Common myeloid progenitor, CD34-positive (primary cell): ENCODE results near the gene NPY1R.
A peak's percentile ranks its signal among the peaks of the same experiment; 100 is the strongest.

ENCODE experiments used
- CTCF ChIA-PET: fragments of 350-600 bp; sonication (Branson Sonifier 250); formaldehyde crosslinking; loops from one replicate; lab custom pipeline; 2021; ENCODE audit warnings: antibody characterized with exemption; lab: Charles Lee
- POLR2A ChIA-PET: fragments of 350-600 bp; sonication (Branson Sonifier 250); formaldehyde crosslinking; loops from one replicate; lab custom pipeline; 2021; ENCODE audit warnings: antibody characterized with exemption; lab: Charles Lee
- DNase-seq, 3 donors: peaks; one replicate each; pipeline versions ENCODE4 v3.0.0 to v3.0.0-alpha.2; 2013
- H3K27ac ChIP-seq, 2 experiments: 1 replicate in 1 of 2; 2 replicates in 1 of 2; pipeline ENCODE4 v1.7.0; 2013; ENCODE audit warnings: inconsistent platforms in 2 of 2, low read length in 2 of 2, mild to moderate bottlenecking in 2 of 2, low read depth in 1 of 2, moderate library complexity in 1 of 2; ENCODE audit not compliant: severe bottlenecking in 2 of 2, insufficient read depth in 1 of 2, poor library complexity in 1 of 2
- H3K27me3 ChIP-seq, 5 experiments: replicated peaks in 2 of 5; 1 replicate in 3 of 5; 2 replicates in 2 of 5; pipeline versions ENCODE4 v1.6.1 to v1.7.0; 2013; ENCODE audit warnings: low read length in 4 of 5, mild to moderate bottlenecking in 2 of 5, moderate library complexity in 2 of 5, inconsistent platforms in 1 of 5; ENCODE audit not compliant: insufficient read depth in 5 of 5, control insufficient read depth in 4 of 5
- H3K36me3 ChIP-seq, 4 experiments: 1 replicate in 2 of 4; 2 replicates in 2 of 4; pipeline versions ENCODE4 v1.6.1 to v1.7.0; 2013; ENCODE audit warnings: low read length in 3 of 4, control low read depth in 1 of 4, mild to moderate bottlenecking in 1 of 4; ENCODE audit not compliant: control insufficient read depth in 4 of 4, insufficient read depth in 4 of 4
- H3K4me1 ChIP-seq, 4 experiments: 1 replicate in 3 of 4; 2 replicates in 1 of 4; pipeline versions ENCODE4 v1.6.1 to v1.7.1; 2013; ENCODE audit warnings: low read length in 3 of 4, mild to moderate bottlenecking in 3 of 4, control low read depth in 1 of 4, inconsistent platforms in 1 of 4, moderate library complexity in 1 of 4; ENCODE audit not compliant: control insufficient read depth in 4 of 4, insufficient read depth in 4 of 4; ENCODE audit errors: control extremely low read depth in 1 of 4
- H3K4me3 ChIP-seq, 7 experiments: 1 replicate in 4 of 7; 2 replicates in 3 of 7; pipeline versions ENCODE4 v1.5.1 to v1.7.0; 2013; ENCODE audit warnings: mild to moderate bottlenecking in 7 of 7, low read length in 6 of 7, moderate library complexity in 6 of 7, inconsistent platforms in 2 of 7, low read depth in 2 of 7, control low read depth in 1 of 7; ENCODE audit not compliant: insufficient read depth in 4 of 7, control insufficient read depth in 1 of 7; ENCODE audit errors: extremely low read depth in 1 of 7
- H3K9me3 ChIP-seq, 5 experiments: 1 replicate in 4 of 5; 2 replicates in 1 of 5; pipeline versions ENCODE4 v1.6.1 to v1.7.1; 2013; ENCODE audit warnings: low read length in 4 of 5, mild to moderate bottlenecking in 2 of 5, inconsistent platforms in 1 of 5, low read depth in 1 of 5, moderate library complexity in 1 of 5; ENCODE audit not compliant: control insufficient read depth in 4 of 5, insufficient read depth in 2 of 5; ENCODE audit errors: control extremely low read depth in 1 of 5
- WGBS: methylation state at CpG from one replicate; pipeline ENCODE4 v1.1.5; 2013; ENCODE audit not compliant: insufficient coverage; 5-methylcytosine and 5-hydroxymethylcytosine counted together

Gene NPY1R

GRCh38 chr4:163317110-163317509 lies 15.3 kb downstream of the NPY1R start:
- POLR2A ChIA-PET = no interaction called here
- no peak overlapping the region for H3K27ac ChIP-seq
- no peak overlapping the region for H3K4me3 ChIP-seq
- H3K9me3 ChIP-seq = peaks cover 0 to 12% (median 4%) of the 10 kb centered on the region in 5 experiments
- CTCF ChIA-PET = interaction anchor here (0.6 kb wide), 1 partner anchor 585 kb away, joined by 3 read pairs; no protein-coding TSS in a partner anchor
- H3K36me3 ChIP-seq = no peaks in the 10 kb centered on the region
- H3K27me3 ChIP-seq = no peaks in the 10 kb centered on the region
- DNase-seq = no peak
- WGBS = 10% methylated on average over 1 of the region's 1 CpG
- no peaks in the 10 kb centered on the region for H3K4me1 ChIP-seq

GRCh38 chr4:163309466-163309865 lies 22.9 kb downstream of the NPY1R start:
- CTCF ChIA-PET = no interaction called here
- WGBS = 89% methylated on average over 1 of the region's 1 CpG
- no peak overlapping the region for H3K27ac ChIP-seq

GRCh38 chr4:163303069-163303468 lies 29.3 kb downstream of the NPY1R start:
- no peaks in the 10 kb centered on the region for H3K9me3 ChIP-seq
- H3K4me1 ChIP-seq = no peaks in the 10 kb centered on the region
- ChIA-PET POLR2A (no interaction called here), CTCF (no interaction called here)
- H3K27ac ChIP-seq = no peak overlapping the region
- DNase-seq = no peak
- no peaks in the 10 kb centered on the region for H3K27me3 ChIP-seq
- H3K4me3 ChIP-seq = no peak overlapping the region
- no CpG with 5 or more reads among the region's 2 CpGs for whole genome bisulfite sequencing
- no peaks in the 10 kb centered on the region for H3K36me3 ChIP-seq

More at GRCh38 chr4:163309466-163309865, 22.9 kb downstream of the NPY1R start:
- Histone ChIP-seq H3K36me3 (no peaks in the 10 kb centered on the region), H3K4me1 (no peaks in the 10 kb centered on the region), H3K4me3 (no peak overlapping the region), H3K9me3 (no peaks in the 10 kb centered on the region), H3K27me3 (no peaks in the 10 kb centered on the region)
- POLR2A ChIA-PET = no interaction called here
- DNase-seq = no peak

- ChIA-PET POLR2A (no interaction called here), CTCF (no interaction called here)
- no peaks in the 10 kb centered on the region for H3K36me3 ChIP-seq
- no peaks in the 10 kb centered on the region for H3K27me3 ChIP-seq
- H3K4me3 ChIP-seq = no peak overlapping the region
- H3K4me1 ChIP-seq = no peaks in the 10 kb centered on the region
- DNase-seq = no peak
- WGBS = 89% methylated on average over 3 of the region's 3 CpGs
- H3K27ac ChIP-seq = no peak overlapping the region
- H3K9me3 ChIP-seq = no peaks in the 10 kb centered on the region
Measured at GRCh38 chr4:163300445-163300844, 32.0 kb downstream of the NPY1R start.

- H3K27ac ChIP-seq = no peak overlapping the region
- no peaks in the 10 kb centered on the region for H3K27me3 ChIP-seq
- H3K36me3 ChIP-seq = no peaks in the 10 kb centered on the region
- CTCF ChIA-PET = no interaction called here
- H3K4me1 ChIP-seq = no peaks in the 10 kb centered on the region
- DNase-seq = no peak
- H3K4me3 ChIP-seq = no peak overlapping the region
- no peaks in the 10 kb centered on the region for H3K9me3 ChIP-seq
- POLR2A ChIA-PET = no interaction called here
- WGBS = 80% methylated on average over 3 of the region's 3 CpGs
Measured at GRCh38 chr4:163295138-163295537, 37.3 kb downstream of the NPY1R start.

GRCh38 chr4:163284304-163284703 lies 48.1 kb downstream of the NPY1R start:
- POLR2A ChIA-PET = no interaction called here
- WGBS = 80% methylated on average over 1 of the region's 5 CpGs
- Histone ChIP-seq H3K9me3 (peaks cover 0 to 1% (median 0%) of the 10 kb centered on the region in 5 experiments), H3K27me3 (no peaks in the 10 kb centered on the region), H3K36me3 (no peaks in the 10 kb centered on the region), H3K4me1 (no peaks in the 10 kb centered on the region), H3K27ac (no peak overlapping the region), H3K4me3 (no peak overlapping the region)
- CTCF ChIA-PET = no interaction called here
- DNase-seq = no peak

- Histone ChIP-seq H3K36me3 (no peaks in the 10 kb centered on the region), H3K9me3 (peaks cover 0 to 1% (median 0%) of the 10 kb centered on the region in 5 experiments), H3K27me3 (peaks cover 0 to 2% (median 0%) of the 10 kb centered on the region in 5 experiments), H3K27ac (no peak overlapping the region), H3K4me1 (no peaks in the 10 kb centered on the region), H3K4me3 (no peak overlapping the region)
- peak in 1 of 3 donors; percentile 5 for DNase-seq
- ChIA-PET CTCF (no interaction called here), POLR2A (no interaction called here)
- 90% methylated on average over 2 of the region's 3 CpGs for WGBS
Measured at GRCh38 chr4:163280703-163281519, 51.5 kb downstream of the NPY1R start.
